Mammary microvascular endothelial cell (primary cell): ENCODE data around the gene PPM1D. TPM values are rescaled to one million over a fixed set of nuclear protein-coding genes. Genes with fewer than 3 reads are reported as not detected.

Experiments
- total RNA-seq: library from RNA; depleted of rRNA; stranded (reverse); fragments of >200 nt; gene quantifications from 2 replicates; pipeline ENCODE4 v1.2.3, GENCODE V29; 2015

PPM1D gene
- total RNA-seq, result 16.5 and 20.1 TPM in 2 replicates

DNA sequence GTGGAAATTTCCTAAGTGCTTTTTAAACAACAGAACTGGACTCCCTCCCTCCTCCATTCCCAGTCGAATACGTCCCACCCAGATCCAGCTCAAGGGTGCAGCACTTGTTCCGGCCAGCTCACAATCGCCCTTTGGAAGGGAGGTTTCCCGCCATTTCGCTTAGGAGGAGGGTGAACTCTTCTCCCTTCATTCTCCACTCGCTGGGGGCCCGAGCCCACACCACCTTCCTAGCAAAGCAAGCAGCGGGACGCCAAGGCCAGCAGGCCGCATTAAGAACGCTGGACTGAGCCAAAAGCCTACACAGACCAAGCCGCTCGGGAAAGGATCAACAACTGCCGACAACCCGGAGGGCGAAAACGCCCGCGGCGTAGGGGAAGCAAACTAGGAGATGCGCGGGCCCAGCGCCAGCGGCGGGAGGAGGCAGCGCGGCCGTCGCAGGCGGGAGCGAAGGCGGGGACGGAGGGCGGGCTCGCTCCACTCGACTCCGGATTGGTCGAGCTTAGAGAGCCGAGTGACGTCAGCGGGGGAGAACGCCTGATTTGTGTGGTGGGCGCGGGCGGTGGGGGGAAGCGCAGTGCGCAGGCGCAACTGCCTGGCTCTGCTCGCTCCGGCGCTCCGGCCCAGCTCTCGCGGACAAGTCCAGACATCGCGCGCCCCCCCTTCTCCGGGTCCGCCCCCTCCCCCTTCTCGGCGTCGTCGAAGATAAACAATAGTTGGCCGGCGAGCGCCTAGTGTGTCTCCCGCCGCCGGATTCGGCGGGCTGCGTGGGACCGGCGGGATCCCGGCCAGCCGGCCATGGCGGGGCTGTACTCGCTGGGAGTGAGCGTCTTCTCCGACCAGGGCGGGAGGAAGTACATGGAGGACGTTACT is at the start of gene PPM1D:
Gene PPM1D (plus strand): TSS at position 574 of the 870 bp plus-strand sequence. CDS start 222 bp downstream, at position 796.

DNA sequence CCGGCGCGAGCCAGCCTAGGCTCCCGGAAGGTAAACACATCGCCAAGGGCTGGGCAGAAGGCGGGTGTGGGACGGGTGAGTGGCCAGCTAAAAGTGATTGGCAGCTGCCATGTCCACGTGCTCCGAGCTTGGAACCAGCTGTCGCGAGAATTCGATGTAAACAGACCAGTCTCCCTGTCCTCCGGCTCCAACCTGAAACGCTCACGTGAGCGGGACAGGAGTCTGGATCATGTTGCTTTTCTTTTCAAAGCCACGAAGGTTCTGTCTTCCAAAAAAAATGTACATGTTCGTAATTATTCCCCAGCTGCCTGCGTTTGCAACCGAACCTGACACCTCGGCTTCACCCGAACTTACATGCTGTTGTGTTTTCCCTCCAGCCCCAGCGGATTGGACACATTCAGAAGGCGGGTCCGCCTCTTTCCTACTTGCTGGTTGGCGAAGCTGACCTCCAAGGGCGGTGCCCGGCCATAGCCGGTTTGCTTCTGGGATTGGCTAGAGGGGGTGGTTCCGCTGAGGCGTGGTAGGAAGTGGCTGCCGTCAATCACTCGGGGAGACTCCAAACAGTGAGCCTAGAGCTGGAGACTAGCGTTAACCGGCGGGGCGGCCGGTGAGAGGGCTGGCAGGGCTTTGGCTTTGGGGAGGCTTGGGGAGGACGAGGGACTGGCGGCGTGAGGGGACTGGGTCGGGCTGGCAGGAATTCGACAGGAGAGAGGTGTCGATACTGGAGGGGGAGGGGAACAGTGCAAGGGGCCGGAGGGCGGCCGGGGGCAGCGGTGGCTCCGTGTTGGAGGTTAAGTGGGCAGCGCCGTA is 77.5 kb downstream of the PPM1D start, which contains the start of gene BCAS3:
Gene BCAS3 (plus strand): TSS at position 544 of the 810 bp plus-strand sequence.

Other genes with a start within 250 kb of the PPM1D start
- 27.6 and 28.9 TPM in 2 replicates for gene USP32, start 208.1 kb upstream of the PPM1D start, total RNA-seq
- not detected in 2 replicates for gene CHCT1, start 177.7 kb upstream of the PPM1D start, total RNA-seq
- 17.9 and 18.4 TPM in 2 replicates for gene APPBP2, start 74.0 kb upstream of the PPM1D start, total RNA-seq
- gene BCAS3, start 77.7 kb downstream of the PPM1D start, total RNA-seq, result 5.9 and 10.7 TPM in 2 replicates